Mesendoderm (in vitro differentiated cells): ENCODE results near the gene DPM1.

ENCODE experiments used
- DNase-seq: peaks from one replicate; pipeline ENCODE4 v3.0.0; 2013
- H2AK5ac ChIP-seq: 2 replicates; pipeline ENCODE4 v1.6.1; 2013; ENCODE audit warnings: low read length, inconsistent platforms
- H2BK120ac ChIP-seq: 2 replicates; pipeline ENCODE4 v1.6.1; 2013; ENCODE audit warnings: low read depth, mild to moderate bottlenecking, low read length, moderate library complexity, mixed read lengths
- H2BK15ac ChIP-seq: replicated peaks from 2 replicates; pipeline ENCODE4 v1.6.1; 2013; ENCODE audit warnings: low read depth, mild to moderate bottlenecking, moderate library complexity
- H2BK5ac ChIP-seq: 2 replicates; pipeline ENCODE4 v1.6.1; 2013; ENCODE audit warnings: low read length, inconsistent platforms
- H3K18ac ChIP-seq: 2 replicates; pipeline ENCODE4 v1.6.1; 2013; ENCODE audit warnings: mild to moderate bottlenecking, low read length, mixed read lengths
- H3K23ac ChIP-seq: one replicate; pipeline ENCODE4 v1.6.1; 2013; ENCODE audit warnings: low read length
- H3K27ac ChIP-seq: 2 replicates; pipeline ENCODE4 v1.5.1; 2013; ENCODE audit warnings: low read depth, mild to moderate bottlenecking, inconsistent platforms, low read length, moderate library complexity
- H3K27me3 ChIP-seq: 2 replicates; pipeline ENCODE4 v1.6.1; 2013; ENCODE audit warnings: low read length, control low read depth, mild to moderate bottlenecking, inconsistent platforms; ENCODE audit not compliant: insufficient read depth, poor library complexity
- H3K36me3 ChIP-seq: 2 replicates; pipeline ENCODE4 v1.6.1; 2013; ENCODE audit warnings: low read length, inconsistent platforms; ENCODE audit not compliant: control insufficient read depth, insufficient read depth
- H3K4ac ChIP-seq: one replicate; pipeline ENCODE4 v1.6.1; 2013; ENCODE audit warnings: low read depth, mild to moderate bottlenecking, low read length, moderate library complexity
- H3K4me1 ChIP-seq: 2 replicates; pipeline ENCODE4 v1.6.1; 2013; ENCODE audit warnings: low read depth, low read length, inconsistent platforms; ENCODE audit not compliant: control insufficient read depth
- H3K4me2 ChIP-seq: 2 replicates; pipeline ENCODE4 v1.6.1; 2013; ENCODE audit warnings: low read length
- H3K4me3 ChIP-seq: 2 replicates; pipeline ENCODE4 v1.5.1; 2013; ENCODE audit warnings: mild to moderate bottlenecking, low read length
- H3K56ac ChIP-seq: one replicate; pipeline ENCODE4 v1.6.1; 2013; ENCODE audit warnings: low read length
- H3K79me1 ChIP-seq: 2 replicates; pipeline ENCODE4 v1.6.1; 2013; ENCODE audit warnings: low read length, inconsistent platforms
- H3K79me2 ChIP-seq: 2 replicates; pipeline ENCODE4 v1.6.1; 2013; ENCODE audit warnings: mild to moderate bottlenecking, low read length; ENCODE audit not compliant: control insufficient read depth, insufficient read depth
- H3K9ac ChIP-seq: 2 replicates; pipeline ENCODE4 v1.6.1; 2013; ENCODE audit warnings: low read length, inconsistent platforms
- H4K5ac ChIP-seq: one replicate; pipeline ENCODE4 v1.6.1; 2013; ENCODE audit warnings: low read length
- H4K8ac ChIP-seq: one replicate; pipeline ENCODE4 v1.6.1; 2013; ENCODE audit warnings: low read depth, mild to moderate bottlenecking, control low read depth, low read length, moderate library complexity
- WGBS: extraction: QIAGEN DNeasy Blood & Tissue Kit; methylation state at CpG from one replicate; pipeline ENCODE4 v1.1.7; 2013; ENCODE audit warnings: low lambda C conversion rate, missing lambda C conversion rate; ENCODE audit not compliant: insufficient coverage; ENCODE audit errors: extremely low coverage; 5-methylcytosine and 5-hydroxymethylcytosine counted together

DPM1 gene

DNA sequence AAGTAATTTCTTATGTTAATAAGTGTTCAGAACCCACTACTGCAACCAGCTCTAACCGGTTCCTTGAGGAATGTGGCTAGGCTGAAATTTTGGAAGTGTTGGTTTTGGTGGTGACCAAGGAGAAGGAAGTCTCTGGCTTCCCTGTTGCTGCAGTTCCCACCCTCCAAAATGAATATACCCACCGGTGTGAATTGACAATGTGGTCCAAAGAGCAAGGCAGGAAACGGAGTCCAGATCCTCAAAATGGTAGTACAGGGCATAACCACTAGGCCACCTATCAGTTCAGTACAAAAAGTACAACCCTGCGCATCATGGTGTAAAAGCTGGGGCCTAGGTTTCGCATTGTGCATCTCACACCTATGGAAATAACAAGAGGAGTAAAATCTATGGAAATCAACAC, 29.9 kb downstream of the DPM1 start:
- Histone ChIP-seq H2AK5ac (no peak overlapping the region), H4K5ac (no peak overlapping the region), H3K27me3 (no peaks in the 10 kb centered on the region), H3K79me1 (no peaks in the 10 kb centered on the region), H3K4me3 (peak overlapping the region; percentile 63), H3K18ac (no peak overlapping the region), H3K9ac (peak overlapping the region; percentile 72), H3K4ac (no peak overlapping the region), H3K23ac (no peak overlapping the region), H2BK5ac (no peak overlapping the region), H3K27ac (no peak overlapping the region), H2BK15ac (no peak overlapping the region), H3K36me3 (peaks cover 3% of the 10 kb centered on the region), H2BK120ac (no peak overlapping the region), H3K4me1 (peaks cover 8% of the 10 kb centered on the region), H3K79me2 (peaks cover 62% of the 10 kb centered on the region), H3K4me2 (peak overlapping the region; percentile 87), H4K8ac (no peak overlapping the region), H3K56ac (peak overlapping the region; percentile 75)
- DNase-seq: peak; percentile 42
- no CpG with 5 or more reads among the region's 5 CpGs for WGBS

DNA sequence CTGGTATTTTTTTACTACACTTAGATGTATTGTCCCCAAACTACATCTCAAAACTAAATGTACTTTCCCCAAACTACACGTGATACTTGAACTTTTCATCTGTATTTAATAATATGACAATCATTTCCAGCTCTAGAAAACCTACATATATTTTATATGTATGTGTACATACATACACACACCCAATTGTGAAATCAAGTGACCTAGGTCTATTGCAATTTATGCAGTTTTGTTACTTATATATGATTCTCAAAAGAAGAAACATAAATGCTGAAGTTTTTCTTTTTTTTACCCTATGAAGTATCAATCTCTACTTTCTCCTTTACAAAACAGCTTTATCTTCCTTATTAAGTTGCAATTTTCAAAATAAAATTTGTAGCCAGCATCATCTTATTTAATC, 31.8 kb downstream of the DPM1 start:
- no peak for DNase-seq
- peaks cover 81% of the 10 kb centered on the region for H3K79me2 ChIP-seq
- H3K36me3 ChIP-seq: peaks cover 3% of the 10 kb centered on the region
- WGBS: no CpG with 5 or more reads among the region's 1 CpG
- H3K4me1 ChIP-seq: peaks cover 8% of the 10 kb centered on the region
- no peak overlapping the region for H4K5ac ChIP-seq
- no peak overlapping the region for H3K56ac ChIP-seq
- no peak overlapping the region for H3K18ac ChIP-seq
- H3K4ac ChIP-seq: no peak overlapping the region
- no peak overlapping the region for H3K27ac ChIP-seq
- no peak overlapping the region for H2BK15ac ChIP-seq
- no peak overlapping the region for H2AK5ac ChIP-seq
- no peak overlapping the region for H2BK120ac ChIP-seq
- H3K4me2 ChIP-seq: no peak overlapping the region
- no peak overlapping the region for H4K8ac ChIP-seq
- H3K9ac ChIP-seq: no peak overlapping the region
- H3K27me3 ChIP-seq: no peaks in the 10 kb centered on the region
- H3K23ac ChIP-seq: no peak overlapping the region
- no peak overlapping the region for H3K4me3 ChIP-seq
- H3K79me1 ChIP-seq: no peaks in the 10 kb centered on the region
- no peak overlapping the region for H2BK5ac ChIP-seq

DNA sequence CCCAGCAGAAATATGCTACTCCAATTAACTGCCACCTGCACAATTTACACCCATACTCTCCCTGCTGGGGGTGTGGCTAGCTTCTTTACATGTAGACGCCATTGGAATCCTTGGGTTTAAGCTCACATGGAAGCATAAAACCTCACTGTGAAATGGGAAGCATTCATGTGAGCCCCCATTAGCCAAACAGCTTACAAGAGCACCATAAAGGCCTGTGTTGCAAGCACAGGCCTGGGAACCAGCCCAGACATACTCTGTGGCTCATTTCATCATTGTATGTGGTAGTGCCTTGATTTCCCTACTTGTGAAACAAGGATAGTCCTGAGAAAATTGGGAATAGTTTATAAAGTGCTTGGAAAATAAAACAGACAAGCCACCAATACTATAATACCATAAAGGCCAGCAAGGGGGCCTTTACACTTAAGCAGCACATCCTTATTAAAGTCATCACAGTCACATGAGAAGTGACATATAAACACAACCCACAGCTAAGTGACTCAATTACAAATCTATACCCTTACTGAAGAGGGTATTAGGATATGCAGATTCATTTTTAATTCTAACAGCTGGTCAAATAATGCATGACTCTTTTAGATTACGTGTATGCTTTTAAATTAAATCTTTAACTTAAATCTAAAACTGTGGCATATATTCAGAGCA, 33.9 kb downstream of the DPM1 start:
- no peak for DNase-seq
- H3K18ac ChIP-seq: no peak overlapping the region
- no peak overlapping the region for H2BK120ac ChIP-seq
- no peak overlapping the region for H3K23ac ChIP-seq
- H2BK5ac ChIP-seq: no peak overlapping the region
- peaks cover 8% of the 10 kb centered on the region for H3K4me1 ChIP-seq
- H3K79me1 ChIP-seq: no peaks in the 10 kb centered on the region
- no peak overlapping the region for H2BK15ac ChIP-seq
- H2AK5ac ChIP-seq: no peak overlapping the region
- H4K5ac ChIP-seq: no peak overlapping the region
- no peak overlapping the region for H3K4me2 ChIP-seq
- no CpG with 5 or more reads among the region's 2 CpGs for WGBS
- no peaks in the 10 kb centered on the region for H3K27me3 ChIP-seq
- H3K4me3 ChIP-seq: no peak overlapping the region
- peaks cover 92% of the 10 kb centered on the region for H3K79me2 ChIP-seq
- H4K8ac ChIP-seq: no peak overlapping the region
- no peak overlapping the region for H3K9ac ChIP-seq
- H3K56ac ChIP-seq: no peak overlapping the region
- no peak overlapping the region for H3K4ac ChIP-seq
- peaks cover 5% of the 10 kb centered on the region for H3K36me3 ChIP-seq
- no peak overlapping the region for H3K27ac ChIP-seq

DNA sequence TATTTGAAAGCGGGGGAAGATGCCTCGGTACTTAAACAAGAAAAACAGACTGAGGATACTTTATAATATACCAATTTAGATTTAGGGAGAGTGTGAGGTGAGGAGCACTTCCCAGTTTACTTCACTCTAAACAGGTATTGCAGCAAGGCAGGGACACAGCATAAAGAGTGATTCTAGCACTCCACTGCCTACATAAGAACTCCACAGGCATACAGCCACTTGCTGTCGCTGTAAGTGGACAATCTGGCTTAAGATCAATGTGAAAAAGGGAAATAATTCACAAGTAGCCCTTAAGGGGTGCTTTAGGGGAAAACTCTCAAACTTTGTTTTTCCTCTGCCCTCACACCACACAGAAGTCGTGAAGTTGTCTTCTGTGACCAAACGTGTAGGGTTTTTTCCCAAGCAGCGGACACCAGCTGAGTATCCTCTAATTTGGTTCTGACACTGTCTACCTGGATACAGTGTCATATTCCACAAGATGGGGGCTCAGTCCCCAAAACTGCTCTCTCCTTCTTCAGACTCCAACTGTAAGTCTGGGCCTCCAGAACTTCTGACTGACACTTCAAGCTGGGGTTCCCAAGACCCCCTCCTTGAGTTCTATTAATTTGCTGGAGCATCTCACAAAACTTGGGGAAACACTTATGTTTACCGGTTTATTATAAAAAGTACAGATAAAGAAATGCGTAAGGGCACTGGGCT, 36.4 kb downstream of the DPM1 start:
- peaks cover 92% of the 10 kb centered on the region for H3K79me2 ChIP-seq
- H3K9ac ChIP-seq: no peak overlapping the region
- WGBS: no CpG with 5 or more reads among the region's 8 CpGs
- no peak overlapping the region for H3K23ac ChIP-seq
- H3K4me2 ChIP-seq: no peak overlapping the region
- no peak overlapping the region for H2BK15ac ChIP-seq
- no peak overlapping the region for H4K8ac ChIP-seq
- no peak overlapping the region for H3K27ac ChIP-seq
- H3K56ac ChIP-seq: no peak overlapping the region
- H2BK120ac ChIP-seq: no peak overlapping the region
- H3K18ac ChIP-seq: no peak overlapping the region
- peaks cover 2% of the 10 kb centered on the region for H3K36me3 ChIP-seq
- H4K5ac ChIP-seq: no peak overlapping the region
- no peaks in the 10 kb centered on the region for H3K4me1 ChIP-seq
- DNase-seq: no peak
- H3K4ac ChIP-seq: no peak overlapping the region
- H3K4me3 ChIP-seq: no peak overlapping the region
- no peak overlapping the region for H2BK5ac ChIP-seq
- no peaks in the 10 kb centered on the region for H3K27me3 ChIP-seq
- H3K79me1 ChIP-seq: no peaks in the 10 kb centered on the region
- H2AK5ac ChIP-seq: no peak overlapping the region

DNA sequence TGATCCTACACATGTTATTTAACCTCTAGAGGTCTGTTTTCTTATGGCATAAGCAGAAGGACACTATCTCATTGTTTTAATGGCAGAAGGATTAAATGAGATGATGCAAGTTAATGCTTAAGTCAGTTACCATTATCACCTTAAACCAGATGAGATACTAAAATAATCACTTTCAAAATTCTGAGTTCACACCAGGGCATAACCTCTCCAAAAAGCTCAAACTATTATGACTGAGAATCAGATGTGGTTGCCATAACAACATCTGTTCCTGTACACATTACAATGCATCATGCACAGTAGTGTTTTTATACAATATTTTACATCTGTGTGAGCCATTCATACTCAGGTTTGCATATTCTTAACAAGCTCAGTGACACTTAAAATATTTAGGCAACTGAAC, 37.3 kb downstream of the DPM1 start:
- Histone ChIP-seq H3K4ac (no peak overlapping the region), H3K27me3 (no peaks in the 10 kb centered on the region), H3K79me2 (peaks cover 98% of the 10 kb centered on the region), H2BK5ac (no peak overlapping the region), H4K5ac (no peak overlapping the region), H3K18ac (no peak overlapping the region), H3K4me3 (no peak overlapping the region), H3K23ac (no peak overlapping the region), H2BK120ac (no peak overlapping the region), H2BK15ac (no peak overlapping the region), H3K4me2 (no peak overlapping the region), H2AK5ac (no peak overlapping the region), H4K8ac (no peak overlapping the region), H3K27ac (no peak overlapping the region), H3K79me1 (no peaks in the 10 kb centered on the region), H3K4me1 (no peaks in the 10 kb centered on the region), H3K36me3 (peaks cover 2% of the 10 kb centered on the region), H3K9ac (no peak overlapping the region), H3K56ac (no peak overlapping the region)
- DNase-seq: no peak

DNA sequence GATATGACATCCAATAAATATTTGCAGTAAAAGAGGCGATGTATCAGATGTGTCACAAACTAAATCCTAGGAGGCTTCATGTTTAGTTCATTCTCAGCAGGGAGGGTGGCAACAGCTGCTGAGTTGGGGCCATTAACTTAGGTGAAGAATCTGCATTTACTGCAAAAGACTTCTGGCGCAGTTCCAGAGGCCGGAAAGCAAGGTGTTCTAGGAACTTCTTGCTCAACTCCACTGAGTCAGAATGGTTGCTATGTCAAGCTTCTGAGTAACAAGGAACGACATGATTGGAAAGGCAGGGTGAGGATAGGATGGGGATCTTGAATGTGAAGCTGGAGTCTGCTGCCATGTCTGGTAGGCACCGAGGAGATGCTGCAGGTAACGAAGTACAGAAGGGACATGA, 38.8 kb downstream of the DPM1 start:
- H2BK15ac ChIP-seq: no peak overlapping the region
- no peak overlapping the region for H3K56ac ChIP-seq
- no peak for DNase-seq
- no peak overlapping the region for H4K8ac ChIP-seq
- no CpG with 5 or more reads among the region's 6 CpGs for WGBS
- H2BK5ac ChIP-seq: no peak overlapping the region
- H3K36me3 ChIP-seq: peaks cover 3% of the 10 kb centered on the region
- no peaks in the 10 kb centered on the region for H3K4me1 ChIP-seq
- H3K18ac ChIP-seq: no peak overlapping the region
- H3K4me2 ChIP-seq: no peak overlapping the region
- H4K5ac ChIP-seq: no peak overlapping the region
- H3K79me2 ChIP-seq: peaks cover 95% of the 10 kb centered on the region
- H2BK120ac ChIP-seq: no peak overlapping the region
- no peak overlapping the region for H3K27ac ChIP-seq
- H3K23ac ChIP-seq: no peak overlapping the region
- H3K9ac ChIP-seq: no peak overlapping the region
- H3K4me3 ChIP-seq: no peak overlapping the region
- no peaks in the 10 kb centered on the region for H3K79me1 ChIP-seq
- H3K27me3 ChIP-seq: no peaks in the 10 kb centered on the region
- H2AK5ac ChIP-seq: no peak overlapping the region
- H3K4ac ChIP-seq: no peak overlapping the region
